Activated T-helper 1 cell treated with Interleukin-2 at 50 U/mL for 16 hours (primary cell): ENCODE measurements around the gene OGN.

Experiments
- DNase-seq: peaks from one replicate; pipeline ENCODE4 v3.0.0-alpha.2; 2020; ENCODE audit warnings: low read depth

Gene OGN

GRCh38 chr9:92405818-92406217, 1.4 kb upstream of the OGN start:
- no peak for DNase-seq

- DNase-seq = no peak
Observed at GRCh38 chr9:92402826-92403745, 1.3 kb downstream of the OGN start.

GRCh38 chr9:92402360-92402759, 2.0 kb downstream of the OGN start:
- DNase-seq = no peak

GRCh38 chr9:92397853-92398252, 6.5 kb downstream of the OGN start:
- DNase-seq = no peak

- DNase-seq = no peak
Observed at GRCh38 chr9:92395617-92396016, 8.8 kb downstream of the OGN start.

GRCh38 chr9:92393686-92394085, 10.7 kb downstream of the OGN start:
- DNase-seq = no peak

- DNase-seq = no peak
Observed at GRCh38 chr9:92392690-92393089, 11.7 kb downstream of the OGN start.

GRCh38 chr9:92385953-92386352, 18.4 kb downstream of the OGN start:
- no peak for DNase-seq

GRCh38 chr9:92385477-92385876, 18.9 kb downstream of the OGN start:
- no peak for DNase-seq

GRCh38 chr9:92385001-92385400, 19.4 kb downstream of the OGN start:
- no peak for DNase-seq

- no peak for DNase-seq
Observed at GRCh38 chr9:92384375-92384774, 20.0 kb downstream of the OGN start.

- DNase-seq = no peak
Observed at GRCh38 chr9:92381775-92382174, 22.6 kb downstream of the OGN start.

- no peak for DNase-seq
Observed at GRCh38 chr9:92380603-92381002, 23.8 kb downstream of the OGN start.

GRCh38 chr9:92378865-92379560, 25.4 kb downstream of the OGN start:
- no peak for DNase-seq

- no peak for DNase-seq
Observed at GRCh38 chr9:92377876-92378275, 26.5 kb downstream of the OGN start.

GRCh38 chr9:92373167-92373566, 31.2 kb downstream of the OGN start:
- no peak for DNase-seq

GRCh38 chr9:92369075-92369474, 35.3 kb downstream of the OGN start:
- DNase-seq = no peak

- no peak for DNase-seq
Observed at GRCh38 chr9:92360083-92360482, 44.3 kb downstream of the OGN start.

- DNase-seq = no peak
Observed at GRCh38 chr9:92359394-92359995, 44.9 kb downstream of the OGN start.

GRCh38 chr9:92353051-92353450, 51.3 kb downstream of the OGN start:
- no peak for DNase-seq

- DNase-seq = no peak
Observed at GRCh38 chr9:92350740-92351133, 53.6 kb downstream of the OGN start.

GRCh38 chr9:92349771-92350739, 54.3 kb downstream of the OGN start:
- no peak for DNase-seq
